K562 (cell line): ENCODE measurements around the gene BAIAP2L2. TPM values are rescaled to one million over a fixed set of nuclear protein-coding genes. Genes with fewer than 3 reads are reported as not detected.

Experiments used
- ATAC-seq: fragments of 200-7000 bp; cut with Tn5 transposase; 3 replicates; pipeline ENCODE4 v1.9.1; 2020; ENCODE audit warnings: moderate library complexity
- BruUV-seq: library from RNA; stranded (reverse); fragments of 400-500 nt; replicated peaks from 2 replicates; lab custom pipeline; 2021; lab: Mats Ljungman, UMichigan
- CTCF ChIA-PET: fragments of 300-600 bp; formaldehyde crosslinking; extraction: SDS; loops from one replicate; lab custom pipeline; 2021; ENCODE audit warnings: low intra/inter-chr PET ratio; lab: Yijun Ruan, JAX
- POLR2A ChIA-PET: fragments of 300-600, 350-650 bp; sonication (Branson Sonifier 250); formaldehyde crosslinking; extraction: SDS; loops from one replicate; lab custom pipeline; 2021; ENCODE audit warnings: antibody characterized with exemption, inconsistent platforms; lab: Yijun Ruan, JAX
- DNase-seq, 4 experiments: peaks; one replicate each; pipeline versions ENCODE4 v3.0.0 to v3.0.0-alpha.2; 2011 to 2018; ENCODE audit warnings: low spot score in 3 of 4, mixed read lengths in 3 of 4; ENCODE audit errors: extremely low read depth in 1 of 4
- FAIRE-seq: peaks from 2 replicates; lab custom pipeline; 2011; peaks lifted over from hg19 to GRCh38; lab: Jason Lieb, UNC
- H2AFZ ChIP-seq: 2 replicates; pipeline ENCODE4 v1.6.0; 2011; ENCODE audit warnings: low read depth, low read length, control low read depth, inconsistent platforms
- H3K27ac ChIP-seq: fragments of 200-600 bp; 3 replicates; pipeline ENCODE4 v1.8.0; 2011; ENCODE audit warnings: low read depth, mild to moderate bottlenecking, control low read depth, inconsistent platforms, low read length, moderate library complexity, mixed read lengths; ENCODE audit errors: extremely low read depth
- H3K27me3 ChIP-seq, 2 experiments: fragments of 300-600 bp in 1 of 2; 2 replicates in 1 of 2; 3 replicates in 1 of 2; pipeline versions ENCODE4 v1.6.0 to v1.8.0; 2011; ENCODE audit warnings: inconsistent platforms in 2 of 2, low read length in 2 of 2, mild to moderate bottlenecking in 1 of 2, mixed read lengths in 1 of 2, moderate library complexity in 1 of 2; ENCODE audit not compliant: control insufficient read depth in 2 of 2, insufficient read depth in 2 of 2
- H3K36me3 ChIP-seq: fragments of 300-600 bp; 3 replicates; pipeline ENCODE4 v1.8.0; 2011; ENCODE audit warnings: mild to moderate bottlenecking, low read length, inconsistent platforms; ENCODE audit not compliant: control insufficient read depth, insufficient read depth
- H3K4me1 ChIP-seq, 2 experiments: fragments of 200-600 bp in 1 of 2; replicated peaks in 1 of 2; 2 replicates in 1 of 2; 3 replicates in 1 of 2; pipeline versions ENCODE4 v1.5.1 to v1.8.0; 2011; ENCODE audit warnings: inconsistent platforms in 2 of 2, low read length in 2 of 2, mild to moderate bottlenecking in 1 of 2, mixed read lengths in 1 of 2, moderate library complexity in 1 of 2; ENCODE audit not compliant: control insufficient read depth in 2 of 2, insufficient read depth in 2 of 2
- H3K4me2 ChIP-seq: 2 replicates; pipeline ENCODE4 v1.6.1; 2011; ENCODE audit warnings: low read length, control low read depth, inconsistent platforms, mixed read lengths; ENCODE audit not compliant: insufficient read depth
- H3K4me3 ChIP-seq: fragments of 200-600 bp; sonication (generic), shearing (Covaris generic); 2 replicates; pipeline ENCODE4 v1.5.1; 2016; ENCODE audit warnings: control low read depth, inconsistent platforms
- H3K79me2 ChIP-seq: fragments of 200-600 bp; 3 replicates; pipeline ENCODE4 v1.8.0; 2011; ENCODE audit warnings: low read length, inconsistent platforms; ENCODE audit not compliant: control insufficient read depth, insufficient read depth
- H3K9ac ChIP-seq, 2 experiments: 2 replicates each; pipeline versions ENCODE4 v1.6.0 to v1.6.1; 2011; ENCODE audit warnings: low read depth in 2 of 2, low read length in 2 of 2, control low read depth in 1 of 2, inconsistent platforms in 1 of 2, mild to moderate bottlenecking in 1 of 2, mixed read lengths in 1 of 2; ENCODE audit not compliant: insufficient read depth in 1 of 2
- H3K9me1 ChIP-seq: one replicate; pipeline ENCODE4 v1.6.0; 2011; ENCODE audit warnings: inconsistent platforms, mild to moderate bottlenecking, low read length, moderate library complexity; ENCODE audit not compliant: control insufficient read depth, insufficient read depth
- H3K9me3 ChIP-seq: replicated peaks from 2 replicates; pipeline ENCODE4 v1.5.1; 2011; ENCODE audit warnings: low read depth, low read length, inconsistent platforms; ENCODE audit not compliant: control insufficient read depth, insufficient read depth
- H4K20me1 ChIP-seq: replicated peaks from 2 replicates; pipeline ENCODE4 v1.6.1; 2011; ENCODE audit warnings: low read length, inconsistent platforms, mixed read lengths; ENCODE audit not compliant: control insufficient read depth, insufficient read depth
- CREB1 ChIP-seq, 2 experiments: sonication (generic) in 1 of 2; formaldehyde crosslinking in 1 of 2; IDR thresholded peaks; 2 replicates each; pipeline versions ENCODE4 v1.6.1 to v1.8.0; 2012 to 2022; ENCODE audit warnings: inconsistent platforms in 1 of 2, mild to moderate bottlenecking in 1 of 2, missing genetic modification reagents in 1 of 2, moderate library complexity in 1 of 2
- DPF2 ChIP-seq: fragments of 450-650 bp; IDR thresholded peaks from 2 replicates; pipeline ENCODE4 v1.6.1; 2016
- KLF13 ChIP-seq: fragments of 450-650 bp; IDR thresholded peaks from 2 replicates; pipeline ENCODE4 v1.6.1; 2016; ENCODE audit warnings: missing genetic modification characterization, low read depth, mild to moderate bottlenecking, missing compliant biosample characterization, moderate library complexity, borderline replicate concordance
- POLR3A ChIP-seq: IDR thresholded peaks from 2 replicates; pipeline ENCODE4 v1.6.1; 2011; ENCODE audit warnings: borderline replicate concordance, mild to moderate bottlenecking, moderate library complexity; ENCODE audit not compliant: insufficient read length, insufficient read depth; ENCODE audit errors: extremely low read depth
- TEAD1 ChIP-seq, 2 experiments: fragments of 450-650 bp in 1 of 2; sonication (generic) in 1 of 2; formaldehyde crosslinking; IDR thresholded peaks; 2 replicates each; pipeline versions ENCODE4 v1.4.0 to v1.8.0; 2020 to 2022; ENCODE audit warnings: mild to moderate bottlenecking in 2 of 2, missing genetic modification reagents in 1 of 2
- ZNF41 ChIP-seq: fragments of 250-450 bp; sonication (Bioruptor Pico); conservative IDR thresholded peaks from 2 replicates; pipeline ENCODE4 v1.4.0; 2020; ENCODE audit warnings: mild to moderate bottlenecking
- WGBS: fragments of 100-300 bp; shearing (Covaris generic); methylation state at CpG from one replicate; pipeline ENCODE4 v1.1.6; 2016; ENCODE audit warnings: low coverage, mixed read lengths; ENCODE audit not compliant: insufficient coverage; ENCODE audit errors: missing lambda C conversion rate; 5-methylcytosine and 5-hydroxymethylcytosine counted together
- in situ Hi-C: fragments of 300-500 bp; cut with MboI; formaldehyde crosslinking; loops from 4 replicates; pipeline ENCODE4 v1.15.0; 2018; ENCODE audit warnings: inconsistent platforms, mixed read lengths
- intact Hi-C: fragments of 100-400 bp; cut with micrococcal nuclease; formaldehyde crosslinking; loops from 2 replicates; pipeline ENCODE4 v1.14.2; 2022
- polyA plus RNA-seq, 8 experiments: library from polyadenylated mRNA; depleted of rRNA in 4 of 8; stranded (reverse) in 5 of 8; unstranded in 3 of 8; fragments of >200 nt; fragmentation: Nextera tagmentation in 2 of 8; fragmentation: Illumina TruSeq in 1 of 8; extraction: Ambion mirVana in 2 of 8; extraction: Trizol in 1 of 8; gene quantifications; 2 replicates each; pipeline versions ENCODE4 v1.2.1 to v1.2.3, GENCODE V29; 2011 to 2014; ENCODE audit warnings: inconsistent platforms in 1 of 8, missing spikeins in 1 of 8
- total RNA-seq, 7 experiments: library from RNA; depleted of rRNA in 6 of 7; stranded (reverse); fragments of >200 nt in 6 of 7; fragmentation: Illumina TruSeq in 2 of 7; extraction: Trizol in 2 of 7; gene quantifications; 2 replicates each; pipeline versions ENCODE4 v1.2.1 to v1.2.3, GENCODE V29; 2011 to 2021; ENCODE audit warnings: low replicate concordance in 1 of 7
- TF ChIP-seq, protein P1 (sequence below): fragments of 450-650 bp; IDR thresholded peaks from 2 replicates; pipeline ENCODE4 v1.6.1; 2017; ENCODE audit warnings: mild to moderate bottlenecking, moderate library complexity

The BAIAP2L2 gene
- total and polyA plus RNA-seq, 9 of the 15 experiments (the other 6 are each of a cell fraction or from before 2014, with no cell fraction given) = 0.04 to 0.22 (median 0.07) TPM; not detected in 4

DNA sequence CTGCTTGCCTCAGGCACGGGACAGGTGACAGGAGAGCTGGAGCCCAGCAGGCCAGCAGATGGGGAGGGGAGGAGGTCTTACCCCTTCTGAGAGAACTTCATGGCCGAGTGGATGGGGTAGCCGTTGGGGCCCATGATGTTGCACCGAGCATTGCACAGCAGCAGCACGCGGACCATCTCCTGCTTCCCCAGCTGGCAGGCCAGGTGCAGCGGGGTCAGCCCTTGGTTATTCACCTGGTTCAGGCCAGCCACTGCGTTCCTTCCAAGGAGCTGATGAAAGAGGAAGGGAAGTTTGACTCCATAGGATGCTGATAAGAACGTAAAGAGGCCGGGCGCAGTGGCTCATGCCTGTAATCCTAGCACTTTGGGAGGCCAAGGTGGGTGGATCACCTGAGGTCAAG lies 29.4 kb upstream of the BAIAP2L2 start:
- no peak for ATAC-seq
- ChIA-PET CTCF (no interaction called here), POLR2A (no interaction called here)
- no TSS peak for BruUV-seq
- H2AFZ ChIP-seq = no peak overlapping the region
- in situ Hi-C loops (no loop called here), intact Hi-C loops (no loop called here)
- no peaks in the 10 kb centered on the region for H3K27me3 ChIP-seq
- WGBS = 64% methylated on average over 8 of the region's 11 CpGs
- H3K79me2 ChIP-seq = no peaks in the 10 kb centered on the region
- H3K9ac ChIP-seq = peak overlapping the region in 1 of 2 experiments; percentile 26; a peak in 1 of 4 replicates
- no peak overlapping the region for H3K4me3 ChIP-seq
- no peak for FAIRE-seq
- no peak for DNase-seq
- H4K20me1 ChIP-seq = 0 out of 2 replicates have a peak, but pooled peaks cover 3% of the 10 kb centered on the region
- no peaks in the 10 kb centered on the region for H3K9me3 ChIP-seq
- TF ChIP-seq KLF13 (tag) (no peak), TEAD1 (CRISPR knock-in tag; IDR thresholded peaks at IDR 0.05) (no peak), ZNF41 (CRISPR knock-in tag) (no peak), POLR3A (no peak), CREB1 (IDR thresholded peaks at IDR 0.05) (no peak), CREB1 (CRISPR knock-in tag; IDR thresholded peaks at IDR 0.05) (no peak), DPF2 (no peak)
- TF ChIP-seq, protein P1, sequence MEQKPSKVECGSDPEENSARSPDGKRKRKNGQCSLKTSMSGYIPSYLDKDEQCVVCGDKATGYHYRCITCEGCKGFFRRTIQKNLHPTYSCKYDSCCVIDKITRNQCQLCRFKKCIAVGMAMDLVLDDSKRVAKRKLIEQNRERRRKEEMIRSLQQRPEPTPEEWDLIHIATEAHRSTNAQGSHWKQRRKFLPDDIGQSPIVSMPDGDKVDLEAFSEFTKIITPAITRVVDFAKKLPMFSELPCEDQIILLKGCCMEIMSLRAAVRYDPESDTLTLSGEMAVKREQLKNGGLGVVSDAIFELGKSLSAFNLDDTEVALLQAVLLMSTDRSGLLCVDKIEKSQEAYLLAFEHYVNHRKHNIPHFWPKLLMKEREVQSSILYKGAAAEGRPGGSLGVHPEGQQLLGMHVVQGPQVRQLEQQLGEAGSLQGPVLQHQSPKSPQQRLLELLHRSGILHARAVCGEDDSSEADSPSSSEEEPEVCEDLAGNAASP = no peak
- no peaks in the 10 kb centered on the region for H3K36me3 ChIP-seq
- H3K27ac ChIP-seq = no peak overlapping the region
- peaks cover 21 to 30% of the 10 kb centered on the region in 2 experiments; a peak in 4 of 5 replicates for H3K4me1 ChIP-seq
- no peak overlapping the region for H3K4me2 ChIP-seq
- H3K9me1 ChIP-seq = no peaks in the 10 kb centered on the region
